Esophagus squamous epithelium (tissue), 4 donors: Measurements from ENCODE around the gene IP6K2.
"Not testable (repeated sequence)": the region's sequence is repeated elsewhere in the genome, so short reads cannot be mapped to it uniquely, and the experiment has no call there.

ENCODE experiments used
- CTCF ChIP-seq, 6 experiments: fragments of 450-650 bp in 4 of 6; fragments of 200-600 bp in 2 of 6; sonication (generic) in 2 of 6; IDR thresholded peaks; one replicate each; pipeline ENCODE4 v1.5.1; 2016 to 2019; ENCODE audit warnings: antibody characterized with exemption in 6 of 6, mild to moderate bottlenecking in 4 of 6, moderate library complexity in 4 of 6
- POLR2A ChIP-seq, 4 donors: fragments of 450-650 bp; IDR thresholded peaks; one replicate each; pipeline ENCODE4 v1.6.1; 2017; ENCODE audit warnings: antibody characterized with exemption in 4 of 4, mild to moderate bottlenecking in 4 of 4, moderate library complexity in 3 of 4

DNA sequence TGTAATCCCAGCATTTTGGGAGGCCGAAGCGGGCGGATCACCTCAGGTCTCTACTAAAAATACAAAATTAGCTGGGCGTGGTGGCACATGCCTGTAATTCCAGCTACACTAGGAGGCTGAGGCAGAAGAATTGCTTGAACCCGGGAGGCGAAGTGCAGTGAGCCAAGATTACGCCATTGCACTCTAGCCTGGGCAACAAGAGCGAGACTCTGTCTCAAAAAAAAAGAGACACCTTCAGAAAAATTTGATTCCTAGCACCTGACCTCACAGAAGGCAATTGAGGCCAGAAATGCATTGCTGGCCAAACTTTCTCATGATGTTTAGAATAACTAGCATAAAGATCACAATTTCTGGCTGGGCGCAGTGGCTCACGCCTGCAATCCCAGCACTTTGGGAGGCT lies 24.2 kb upstream of the IP6K2 start:
- TF ChIP-seq CTCF, POLR2A (IDR thresholded peaks at IDR 0.05): not testable (repeated sequence)
